NB4 (cell line): ENCODE measurements around the gene TRIP12.

ENCODE experiments used
- DNase-seq: peaks from one replicate; pipeline ENCODE4 v3.0.0; 2010; ENCODE audit warnings: low read depth
- H3K4me3 ChIP-seq: one replicate; pipeline ENCODE4 v1.5.1; 2011; ENCODE audit warnings: mild to moderate bottlenecking, low read depth, low read length, moderate library complexity
- CTCF ChIP-seq: IDR thresholded peaks from one replicate; pipeline ENCODE4 v1.5.1; 2012; ENCODE audit warnings: low read depth, low read length
- MYC ChIP-seq: IDR thresholded peaks from 2 replicates; pipeline ENCODE4 v1.6.1; 2011; ENCODE audit warnings: low read depth, low read length
- POLR2A ChIP-seq: IDR thresholded peaks from 2 replicates; pipeline ENCODE4 v1.6.1; 2011; ENCODE audit warnings: mild to moderate bottlenecking; ENCODE audit not compliant: insufficient read length; ENCODE audit errors: extremely low read depth
- TF ChIP-seq, protein P1 (sequence below): IDR thresholded peaks from 2 replicates; pipeline ENCODE4 v1.6.1; 2011; ENCODE audit warnings: low read depth, low read length

Gene TRIP12

GRCh38 chr2:229882583-229882982 lies 39.2 kb downstream of the TRIP12 start:
- TF ChIP-seq, protein P1, sequence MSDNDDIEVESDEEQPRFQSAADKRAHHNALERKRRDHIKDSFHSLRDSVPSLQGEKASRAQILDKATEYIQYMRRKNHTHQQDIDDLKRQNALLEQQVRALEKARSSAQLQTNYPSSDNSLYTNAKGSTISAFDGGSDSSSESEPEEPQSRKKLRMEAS = no peak
- TF ChIP-seq POLR2A (no peak), MYC (no peak), CTCF (no peak)
- no peak overlapping the region for H3K4me3 ChIP-seq
- DNase-seq = no peak

DNA sequence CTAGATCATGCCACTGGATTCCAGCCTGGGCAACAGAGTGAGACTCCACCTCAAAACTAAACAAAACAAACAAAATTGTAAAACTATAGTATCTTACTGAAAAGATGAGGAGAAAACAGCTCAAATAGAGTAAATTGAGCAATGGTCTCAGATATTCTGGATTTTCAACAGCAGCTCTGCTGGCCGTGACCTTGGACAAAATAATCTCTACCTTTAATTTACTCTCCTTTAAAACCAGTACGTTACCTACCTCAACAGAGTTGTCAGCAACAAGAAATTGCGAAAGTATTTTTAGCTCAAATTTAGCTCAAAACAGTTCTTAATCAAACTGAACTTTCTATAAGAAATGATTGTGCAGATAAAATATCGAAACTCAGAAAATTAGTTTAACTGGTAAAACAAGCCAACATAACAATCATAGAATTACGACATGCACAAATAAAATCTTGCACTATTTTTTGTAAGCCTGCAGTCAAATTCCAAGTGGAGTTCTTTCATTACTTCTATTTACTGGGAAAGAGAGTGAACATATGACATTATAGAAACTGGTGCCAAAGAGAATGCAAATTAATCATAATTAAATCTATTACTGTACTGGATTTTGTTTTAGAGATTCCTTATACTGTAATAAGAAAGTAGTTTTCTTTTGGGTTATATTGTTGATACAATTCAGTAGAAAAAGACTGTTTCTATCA lies 40.8 kb downstream of the TRIP12 start:
- no peak for DNase-seq
- H3K4me3 ChIP-seq = no peak overlapping the region
- no peak for TF ChIP-seq CTCF
- no peak for TF ChIP-seq POLR2A
- TF ChIP-seq, protein P1 = no peak
- no peak for TF ChIP-seq MYC

- DNase-seq = no peak
- H3K4me3 ChIP-seq = no peak overlapping the region
- no peak for TF ChIP-seq MYC
- TF ChIP-seq, protein P1 = no peak
- no peak for TF ChIP-seq POLR2A
- TF ChIP-seq CTCF = no peak
Measured at GRCh38 chr2:229879191-229879950, 42.4 kb downstream of the TRIP12 start.

GRCh38 chr2:229875549-229875948 lies 46.3 kb downstream of the TRIP12 start:
- no peak for DNase-seq
- TF ChIP-seq CTCF = no peak
- TF ChIP-seq, protein P1 = no peak
- H3K4me3 ChIP-seq = no peak overlapping the region

DNA sequence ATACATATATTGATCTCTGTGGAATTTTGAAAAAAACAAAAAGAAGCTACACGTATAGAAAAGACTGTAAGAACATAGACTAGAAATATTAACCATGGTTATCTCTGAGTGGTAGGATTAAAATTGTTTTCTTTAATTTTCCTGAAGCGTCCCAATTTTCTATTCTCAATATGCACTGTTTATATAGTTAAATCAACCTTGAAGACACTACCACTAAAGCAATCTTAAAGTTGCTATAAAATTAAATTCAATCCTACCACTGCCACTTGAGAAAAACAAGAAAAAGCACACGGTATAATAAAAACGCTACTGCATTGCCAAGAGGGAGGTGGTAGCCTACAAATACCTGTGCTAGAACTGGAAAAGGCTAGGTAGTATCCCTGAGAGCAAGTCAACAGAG lies 47.2 kb downstream of the TRIP12 start:
- H3K4me3 ChIP-seq = no peak overlapping the region
- TF ChIP-seq, protein P1 = no peak
- TF ChIP-seq CTCF (no peak), POLR2A (no peak)
- no peak for DNase-seq
